ENCODE data around the gene PPP1CA. TPM values are rescaled to one million over a fixed set of nuclear protein-coding genes. Genes with fewer than 3 reads are reported as not detected.

Gene PPP1CA
- polyA plus RNA-seq, 4 donors: 150 to 187 (median 162) TPM

DNA sequence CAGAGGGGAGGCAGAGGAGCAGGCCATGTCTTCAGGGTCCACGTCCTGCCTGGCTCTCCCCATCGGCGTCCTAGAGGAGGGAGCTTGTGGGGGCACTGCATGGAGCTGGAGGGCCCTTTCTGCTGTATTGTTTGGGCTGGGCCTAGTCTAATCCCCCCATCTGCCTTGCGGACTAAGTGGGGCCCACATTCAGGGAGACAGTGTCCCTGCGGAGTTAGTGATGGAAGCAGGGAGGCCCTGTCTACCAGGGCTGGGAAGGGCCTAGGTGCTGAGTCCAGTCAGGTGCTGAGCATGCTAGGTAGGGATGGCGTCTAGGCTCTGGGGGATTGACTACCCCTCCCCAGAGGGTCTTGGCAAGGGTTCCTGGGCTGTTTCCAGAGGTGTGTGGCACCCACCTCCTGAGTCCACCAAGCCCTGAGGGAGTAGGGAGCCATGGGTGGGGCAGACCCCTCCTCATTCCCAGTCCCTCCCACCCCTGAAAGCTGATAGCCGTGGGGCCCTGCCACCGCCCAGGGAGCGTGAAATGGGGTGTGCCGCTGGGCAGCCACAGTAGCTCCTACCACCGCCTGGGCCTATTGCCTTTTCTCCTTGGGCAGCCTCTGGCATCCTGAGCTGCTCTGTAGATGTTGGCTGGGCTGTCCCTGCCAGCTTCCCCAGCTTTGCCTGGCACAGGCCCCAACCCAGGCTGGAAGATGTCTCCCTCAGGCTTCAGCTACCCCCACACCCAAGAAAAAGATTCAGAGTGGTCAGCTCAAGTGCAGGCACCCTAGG, 46.5 kb downstream of the PPP1CA start:
- DNase-seq (ENCODE audit: low read depth in 4 of 4, low spot score in 2 of 4): no peak

DNA sequence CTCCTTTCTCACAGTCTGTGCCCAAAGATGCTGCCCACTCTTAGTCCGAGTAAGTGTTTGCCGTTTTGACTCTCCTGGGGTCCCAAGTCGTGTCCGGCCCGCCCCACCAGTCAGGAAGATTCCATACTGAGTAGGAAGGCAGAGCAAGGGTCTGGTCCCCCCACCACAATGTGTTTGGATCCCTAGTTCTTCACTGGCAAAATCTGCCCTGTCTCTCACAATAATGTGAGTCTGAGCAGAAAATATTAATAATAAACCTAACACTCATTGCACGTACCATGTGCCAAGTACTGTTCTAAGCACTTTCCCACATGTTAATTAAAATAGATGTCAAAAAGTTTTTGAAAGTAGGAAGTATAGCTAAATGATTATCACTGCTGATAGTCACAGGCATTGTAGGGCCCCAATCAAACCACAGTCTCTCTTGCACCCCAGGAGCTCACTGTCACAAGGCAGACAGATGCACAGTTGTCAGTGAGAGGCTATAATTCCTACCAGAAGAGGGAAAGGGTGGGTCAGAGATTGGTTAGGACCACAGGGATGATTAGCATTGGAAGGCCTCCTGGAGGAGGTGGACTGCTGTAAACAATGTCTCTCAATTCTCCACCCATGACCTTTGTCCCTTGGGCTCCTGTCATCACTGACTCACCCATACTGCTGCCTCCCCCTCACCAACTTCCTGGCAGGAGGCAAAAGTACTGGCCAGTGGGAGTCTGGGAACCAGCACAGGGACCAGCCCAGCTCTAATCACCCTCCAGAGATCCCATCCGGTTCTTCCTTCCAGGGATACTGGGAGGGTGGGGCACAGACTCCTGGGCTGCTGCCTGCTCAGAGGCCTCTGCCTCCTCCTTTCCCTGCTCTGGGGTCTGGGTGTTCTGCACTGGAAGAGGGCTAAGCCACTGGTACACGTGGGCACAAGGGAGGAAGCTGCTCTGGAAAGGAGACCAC, 47.3 kb downstream of the PPP1CA start:
- DNase-seq (ENCODE audit: low read depth in 4 of 4, low spot score in 2 of 4): no peak

DNA sequence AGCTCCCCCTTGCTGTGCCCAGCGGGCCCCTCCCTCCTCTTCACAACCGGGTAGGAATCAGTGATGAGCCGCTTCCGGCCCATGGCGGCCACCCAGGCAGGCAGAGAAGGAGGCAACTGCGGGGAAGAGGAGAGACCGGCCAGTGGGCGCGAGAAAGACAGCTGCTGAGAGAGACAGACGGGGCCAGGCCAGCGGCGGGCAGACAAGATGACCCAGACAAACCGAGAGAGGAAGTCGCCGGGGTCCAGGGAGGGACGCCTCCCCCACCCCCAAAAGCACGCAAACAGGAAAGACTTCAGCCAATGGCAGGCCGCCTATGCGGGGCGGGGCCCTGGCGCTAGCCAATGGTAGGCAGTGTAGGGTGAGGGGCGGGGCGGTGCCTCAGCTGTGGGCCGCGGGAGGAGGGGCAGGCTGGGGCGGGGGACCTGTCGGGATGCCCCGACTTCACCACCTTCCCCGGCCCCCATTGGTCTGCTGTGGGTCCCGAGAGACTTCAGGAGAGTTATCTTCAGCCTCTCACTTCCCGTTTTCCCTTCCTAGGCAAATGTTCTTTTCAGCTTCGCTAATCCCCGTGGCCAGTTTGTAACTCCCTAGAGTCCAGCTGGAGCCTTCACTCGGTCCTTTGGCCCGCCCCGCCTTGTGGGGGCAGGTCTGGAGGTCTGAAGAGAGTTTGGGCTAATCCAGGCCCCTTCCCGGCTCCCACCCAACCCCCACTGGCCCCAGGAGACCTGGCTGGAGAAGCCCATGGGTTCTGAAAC, 48.2 kb downstream of the PPP1CA start, which contains the start of gene POLD4:
Gene POLD4, minus strand, starts transcription at position 230 of the 758 bp plus-strand sequence. Its CDS starts 147 bp downstream, at position 83.
- peak in 2 of 4 donors; percentile 86 to 88 for DNase-seq (ENCODE audit: low read depth in 4 of 4, low spot score in 2 of 4)

DNA sequence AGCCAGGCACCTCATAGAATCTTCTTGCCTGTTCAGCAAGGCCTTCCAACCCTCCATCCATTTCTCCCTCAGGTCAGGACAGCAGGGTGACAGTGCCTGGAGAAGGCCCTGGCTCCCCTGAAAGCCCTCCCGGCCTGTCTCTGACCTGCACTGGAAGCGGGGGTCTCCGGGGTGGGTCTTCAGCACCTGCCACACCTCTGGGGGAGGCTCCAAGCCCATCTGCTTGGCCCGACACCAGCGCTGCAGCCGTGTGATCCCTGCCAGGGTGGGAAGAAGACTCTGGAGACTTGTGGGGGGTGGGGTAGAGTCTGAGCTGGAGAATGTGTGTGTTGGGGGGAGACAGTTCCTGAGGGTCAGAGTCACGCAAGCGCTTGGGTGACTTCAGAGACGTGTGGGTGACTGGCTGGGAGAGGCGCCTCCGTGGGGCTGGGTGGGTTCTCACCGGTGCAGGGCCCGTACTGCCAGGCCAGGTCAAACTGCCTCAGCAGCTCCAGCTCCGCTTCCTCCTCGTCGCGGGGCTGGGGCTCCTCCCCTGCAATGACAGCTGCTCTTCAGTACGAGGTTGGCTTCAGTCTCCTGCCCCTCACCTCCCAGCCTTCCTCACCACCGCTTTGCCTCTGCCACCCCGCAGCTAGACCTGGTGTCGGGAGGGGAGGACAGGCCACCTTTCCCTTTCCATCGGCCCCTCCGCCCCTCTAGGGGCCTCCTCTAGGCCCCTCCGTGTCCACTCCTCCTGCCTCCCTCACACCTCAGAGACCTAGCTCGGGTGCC, 48.9 kb downstream of the PPP1CA start:
- no peak for DNase-seq (ENCODE audit: low read depth in 4 of 4, low spot score in 2 of 4)

DNA sequence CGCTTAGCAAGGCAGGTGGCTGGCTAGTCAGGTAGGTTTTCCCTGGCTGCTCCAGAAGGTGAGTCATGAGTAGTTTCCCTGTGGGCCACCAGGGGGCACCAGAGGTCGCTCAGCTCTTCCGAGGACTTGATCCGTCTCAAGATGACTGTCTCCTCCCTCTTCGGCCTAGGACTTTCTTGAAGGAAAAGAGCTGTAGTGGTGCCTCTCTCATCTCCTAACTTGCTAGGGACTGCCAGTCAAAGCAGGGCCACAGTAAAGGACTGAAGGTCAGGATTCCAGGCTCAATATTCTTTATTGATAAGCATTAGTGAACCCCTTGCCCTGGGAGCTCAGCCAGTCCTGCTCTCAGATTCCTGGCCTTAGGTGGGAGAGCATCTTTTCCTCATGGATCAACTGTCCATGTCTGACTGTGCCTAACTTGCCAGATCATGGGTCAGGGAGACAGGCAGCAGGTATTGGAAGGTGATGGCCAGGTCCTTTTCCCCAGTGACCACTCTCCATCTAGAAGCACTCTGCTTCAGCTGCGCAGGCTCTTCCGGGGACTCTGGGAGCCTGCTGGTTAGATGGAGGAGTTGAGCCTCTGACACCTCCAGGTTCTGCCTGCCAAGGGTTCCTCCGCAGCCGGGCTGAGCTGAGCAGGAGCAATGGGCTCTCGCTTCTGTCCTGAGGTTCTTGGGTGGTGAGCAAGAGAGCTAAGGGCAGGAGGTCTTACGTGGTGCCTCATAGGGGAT, 50.2 kb downstream of the PPP1CA start:
- DNase-seq (ENCODE audit: low read depth in 4 of 4, low spot score in 2 of 4): no peak

DNA sequence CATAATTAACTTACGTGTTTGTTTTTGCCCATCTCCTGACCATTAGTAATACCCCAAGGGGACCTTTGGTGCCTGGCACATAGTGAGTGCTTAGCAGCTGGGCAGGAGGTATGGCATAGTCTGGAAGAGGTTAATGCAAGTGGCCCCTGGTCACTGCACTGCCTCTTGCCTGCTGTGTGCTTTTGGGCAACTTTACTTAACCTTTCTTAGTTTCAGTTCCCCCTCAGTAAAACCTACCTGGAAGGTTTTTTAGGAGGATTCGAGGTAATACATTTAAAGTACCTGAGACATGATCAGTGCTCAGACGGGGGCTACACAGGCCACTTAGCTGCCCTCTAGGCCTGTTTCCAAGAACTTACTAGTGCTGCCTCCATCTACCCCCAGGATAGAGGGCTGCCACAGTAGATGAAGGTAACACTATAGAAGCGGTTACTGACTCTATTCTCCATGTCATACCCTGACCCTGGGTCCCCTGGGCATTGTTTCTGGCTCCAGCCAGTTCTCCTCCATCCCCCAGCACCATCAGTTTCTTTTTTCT, 51.7 kb downstream of the PPP1CA start:
- DNase-seq (ENCODE audit: low read depth in 4 of 4, low spot score in 2 of 4): no peak

DNA sequence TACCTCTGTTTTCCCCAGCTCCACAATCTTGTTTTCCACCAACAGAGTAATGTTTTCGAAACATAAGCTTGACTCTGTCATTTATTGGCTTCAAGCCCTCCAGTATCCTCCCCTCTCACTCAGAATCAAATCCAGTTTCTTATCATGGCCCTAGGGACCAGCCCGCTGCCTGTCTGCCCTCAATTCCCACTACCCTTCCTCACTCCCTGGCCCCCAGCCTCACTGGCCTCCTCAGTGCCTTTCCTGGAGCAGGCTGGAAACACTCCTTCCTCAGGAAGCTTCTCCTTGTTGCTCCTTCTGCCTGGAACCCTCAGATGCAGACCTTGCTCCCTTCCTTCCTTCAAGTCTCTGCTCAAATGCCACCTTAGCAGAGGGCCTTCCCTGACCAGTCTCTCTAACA, 52.2 kb downstream of the PPP1CA start:
- no peak for DNase-seq (ENCODE audit: low read depth in 4 of 4, low spot score in 2 of 4)

DNA sequence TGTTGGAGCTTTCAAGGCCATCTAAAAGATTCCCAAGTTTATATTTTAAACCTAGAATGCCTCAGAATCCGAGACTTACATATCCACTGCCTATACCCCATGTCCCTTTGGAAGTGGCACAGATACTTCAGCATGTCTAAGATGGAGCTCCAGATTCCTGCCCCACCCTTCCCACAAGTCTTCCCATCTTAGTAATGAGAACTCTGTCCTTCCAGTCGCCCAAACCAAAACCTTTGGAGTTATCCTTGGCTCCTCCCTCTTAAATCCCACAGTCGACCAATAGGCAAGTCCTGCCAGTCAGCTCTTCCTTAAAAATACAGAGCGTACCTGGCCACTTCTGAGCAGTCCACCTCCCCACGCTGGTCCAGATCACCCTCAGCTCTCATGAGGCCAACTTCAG, 52.6 kb downstream of the PPP1CA start:
- no peak for DNase-seq (ENCODE audit: low read depth in 4 of 4, low spot score in 2 of 4)

Other genes with a start within 250 kb of the PPP1CA start
- gene GRK2, start 135.4 kb downstream of the PPP1CA start, polyA plus RNA-seq (ENCODE audit: insufficient read length in 4 of 4): 10 to 100 TPM; 51.5 to 68.7 (median 53.0) TPM
- 10 to 100 TPM; 17.4 to 60.8 (median 40.3) TPM for gene ANKRD13D, start 112.6 kb downstream of the PPP1CA start, polyA plus RNA-seq (ENCODE audit: insufficient read length in 4 of 4)
- gene SSH3, start 98.3 kb downstream of the PPP1CA start, polyA plus RNA-seq (ENCODE audit: insufficient read length in 4 of 4): 10 to 100 TPM; 17.4 to 37.5 (median 28.5) TPM
- 10 to 100 TPM; 18.8 to 40.4 (median 33.4) TPM for gene POLD4, start 48.3 kb downstream of the PPP1CA start, polyA plus RNA-seq (ENCODE audit: insufficient read length in 4 of 4)
- 1 to 10 TPM; 4.9 to 9.2 (median 5.8) TPM for gene CLCF1, start 28.3 kb downstream of the PPP1CA start, polyA plus RNA-seq (ENCODE audit: insufficient read length in 4 of 4)
- gene RAD9A, start 9.9 kb downstream of the PPP1CA start, polyA plus RNA-seq (ENCODE audit: insufficient read length in 4 of 4): 10 to 100 TPM; 16.7 to 34.8 (median 28.9) TPM
- 10 to 100 TPM in 2 of 4 donors, 1 to 10 TPM in 2; 3.0 to 11.7 (median 6.7) TPM for gene TBC1D10C, start 2.2 kb upstream of the PPP1CA start, polyA plus RNA-seq (ENCODE audit: insufficient read length in 4 of 4)
- gene CARNS1, start 13.8 kb upstream of the PPP1CA start, polyA plus RNA-seq (ENCODE audit: insufficient read length in 4 of 4): 1 to 10 TPM; 1.3 to 5.0 (median 3.1) TPM
- gene RPS6KB2, start 26.6 kb upstream of the PPP1CA start, polyA plus RNA-seq (ENCODE audit: insufficient read length in 4 of 4): 10 to 100 TPM; 40.5 to 48.6 (median 44.9) TPM
- 1 to 10 TPM; 1.3 to 2.5 (median 2.2) TPM for gene PTPRCAP, start 35.8 kb upstream of the PPP1CA start, polyA plus RNA-seq (ENCODE audit: insufficient read length in 4 of 4)
- gene CORO1B, start 41.6 kb upstream of the PPP1CA start, polyA plus RNA-seq (ENCODE audit: insufficient read length in 4 of 4): 10 to 100 TPM; 57.9 to 94.3 (median 77.1) TPM
- gene GPR152, start 50.9 kb upstream of the PPP1CA start, polyA plus RNA-seq (ENCODE audit: insufficient read length in 4 of 4): under 1 TPM in 1 of 4 donors, not detected in 3; 0.09 TPM
- gene CABP4, start 53.5 kb upstream of the PPP1CA start, polyA plus RNA-seq (ENCODE audit: insufficient read length in 4 of 4): 1 to 10 TPM in 2 of 4 donors, under 1 TPM in 2; 0.35 to 1.9 (median 0.93) TPM
- 10 to 100 TPM; 41.7 to 80.2 (median 64.6) TPM for gene TMEM134, start 67.4 kb upstream of the PPP1CA start, polyA plus RNA-seq (ENCODE audit: insufficient read length in 4 of 4)
- gene AIP, start 81.2 kb upstream of the PPP1CA start, polyA plus RNA-seq (ENCODE audit: insufficient read length in 4 of 4): 10 to 100 TPM; 58.4 to 79.5 (median 70.7) TPM
- 10 to 100 TPM; 27.5 to 41.0 (median 37.8) TPM for gene PITPNM1, start 103.5 kb upstream of the PPP1CA start, polyA plus RNA-seq (ENCODE audit: insufficient read length in 4 of 4)
- gene CDK2AP2, start 106.3 kb upstream of the PPP1CA start, polyA plus RNA-seq (ENCODE audit: insufficient read length in 4 of 4): 10 to 100 TPM; 34.0 to 68.5 (median 55.9) TPM
- gene CABP2, start 121.6 kb upstream of the PPP1CA start, polyA plus RNA-seq (ENCODE audit: insufficient read length in 4 of 4): under 1 TPM; 0.30 to 0.68 (median 0.33) TPM
- 100 to 1,000 TPM; 694 to 850 (median 763) TPM for gene GSTP1, start 182.0 kb upstream of the PPP1CA start, polyA plus RNA-seq (ENCODE audit: insufficient read length in 4 of 4)
- 100 to 1,000 TPM; 154 to 243 (median 225) TPM for gene NDUFV1, start 205.1 kb upstream of the PPP1CA start, polyA plus RNA-seq (ENCODE audit: insufficient read length in 4 of 4)
- 1 to 10 TPM; 3.7 to 7.7 (median 6.6) TPM for gene NUDT8, start 228.1 kb upstream of the PPP1CA start, polyA plus RNA-seq (ENCODE audit: insufficient read length in 4 of 4)
- gene TBX10, start 237.9 kb upstream of the PPP1CA start, polyA plus RNA-seq (ENCODE audit: insufficient read length in 4 of 4): under 1 TPM in 2 of 4 donors, not detected in 2; 0.22 TPM
- gene ACY3, start 248.9 kb upstream of the PPP1CA start, polyA plus RNA-seq (ENCODE audit: insufficient read length in 4 of 4): 10 to 100 TPM; 21.9 to 32.3 (median 27.4) TPM

All from left renal cortex interstitium (tissue), 4 donors.